H1 (cell line): ENCODE data around the gene PPFIBP2. TPM values are rescaled to one million over a fixed set of nuclear protein-coding genes. Genes with fewer than 3 reads are reported as not detected.

Source experiments
- CTCF ChIA-PET: fragments of 300-600 bp; sonication (Branson Sonifier 250); formaldehyde crosslinking; loops from one replicate; lab custom pipeline; 2021; ENCODE audit not compliant: partially characterized antibody; lab: Charles Lee
- POLR2A ChIA-PET: fragments of 300-600 bp; sonication (Branson Sonifier 250); formaldehyde crosslinking; loops from one replicate; lab custom pipeline; 2021; ENCODE audit warnings: inconsistent platforms; ENCODE audit not compliant: partially characterized antibody; lab: Charles Lee
- DNase-seq, 2 experiments: peaks; one replicate each; pipeline versions ENCODE4 v3.0.0 to v3.0.0-alpha.2; 2010 to 2022; ENCODE audit warnings: low spot score in 2 of 2, low read depth in 1 of 2, mixed read lengths in 1 of 2
- FAIRE-seq: peaks from 2 replicates; lab custom pipeline; 2011; peaks lifted over from hg19 to GRCh38; lab: Jason Lieb, UNC
- H2AFZ ChIP-seq: 2 replicates; pipeline ENCODE4 v1.8.1; 2012; ENCODE audit warnings: low read length, inconsistent platforms
- H2AK5ac ChIP-seq: 2 replicates; pipeline ENCODE4 v1.6.1; 2013; ENCODE audit warnings: low read depth, low read length
- H2BK120ac ChIP-seq: replicated peaks from 2 replicates; pipeline ENCODE3; 2013; ENCODE audit warnings: low read depth, low read length, inconsistent platforms
- H2BK12ac ChIP-seq: 2 replicates; pipeline ENCODE4 v1.6.1; 2013; ENCODE audit warnings: low read depth, low read length
- H2BK15ac ChIP-seq: 2 replicates; pipeline ENCODE4 v1.6.1; 2013; ENCODE audit warnings: low read length
- H2BK20ac ChIP-seq: 2 replicates; pipeline ENCODE4 v1.6.1; 2013; ENCODE audit warnings: low read length
- H2BK5ac ChIP-seq: 2 replicates; pipeline ENCODE4 v1.6.1; 2013; ENCODE audit warnings: low read depth, low read length
- H3K14ac ChIP-seq: 2 replicates; pipeline ENCODE4 v1.6.1; 2013; ENCODE audit warnings: inconsistent platforms; ENCODE audit not compliant: insufficient read length
- H3K18ac ChIP-seq: 2 replicates; pipeline ENCODE4 v1.6.1; 2013; ENCODE audit warnings: low read length; ENCODE audit errors: extremely low read depth
- H3K23ac ChIP-seq: 2 replicates; pipeline ENCODE4 v1.6.1; 2013; ENCODE audit warnings: inconsistent platforms; ENCODE audit not compliant: insufficient read length
- H3K23me2 ChIP-seq: 2 replicates; pipeline ENCODE4 v1.6.1; 2013; ENCODE audit warnings: low read depth, low read length
- H3K27ac ChIP-seq: 2 replicates; pipeline ENCODE4 v1.6.1; 2011; ENCODE audit warnings: low read depth, low read length, inconsistent platforms
- H3K27me3 ChIP-seq, 4 experiments: replicated peaks in 1 of 4; 1 replicate in 1 of 4; 2 replicates in 3 of 4; pipeline versions ENCODE4 v1.6.1 to v1.8.1; 2011 to 2013; ENCODE audit warnings: low read length in 3 of 4, mild to moderate bottlenecking in 3 of 4, inconsistent platforms in 2 of 4, mixed read lengths in 2 of 4, moderate library complexity in 1 of 4; ENCODE audit not compliant: control insufficient read depth in 3 of 4, insufficient read depth in 3 of 4; ENCODE audit errors: extremely low read depth in 1 of 4
- H3K36me3 ChIP-seq, 4 experiments: 2 replicates each; pipeline versions ENCODE4 v1.6.1 to v1.8.1; 2011 to 2013; ENCODE audit warnings: mild to moderate bottlenecking in 4 of 4, low read length in 3 of 4, moderate library complexity in 2 of 4, control low read depth in 1 of 4, inconsistent platforms in 1 of 4; ENCODE audit not compliant: insufficient read depth in 4 of 4, control insufficient read depth in 2 of 4
- H3K4ac ChIP-seq: replicated peaks from 2 replicates; pipeline ENCODE3; 2013; ENCODE audit warnings: low read length, low read depth, mixed read lengths, inconsistent platforms; ENCODE audit not compliant: insufficient read length
- H3K4me1 ChIP-seq, 4 experiments: replicated peaks in 1 of 4; 1 replicate in 1 of 4; 2 replicates in 3 of 4; pipeline versions ENCODE4 v1.6.1 to v1.8.1; 2011 to 2013; ENCODE audit warnings: low read length in 3 of 4, inconsistent platforms in 2 of 4, mixed read lengths in 1 of 4; ENCODE audit not compliant: insufficient read depth in 4 of 4, control insufficient read depth in 3 of 4
- H3K4me2 ChIP-seq, 2 experiments: 2 replicates each; pipeline versions ENCODE4 v1.6.1 to v1.8.1; 2011 to 2013; ENCODE audit warnings: low read depth in 2 of 2, low read length in 2 of 2, control low read depth in 1 of 2, inconsistent platforms in 1 of 2, mild to moderate bottlenecking in 1 of 2; ENCODE audit not compliant: insufficient read depth in 1 of 2
- H3K4me3 ChIP-seq, 4 experiments: fragments of 200-600, 300-600 bp in 1 of 4; sonication (generic), shearing (Covaris generic), sonication (Bioruptor Twin) in 1 of 4; 2 replicates each; pipeline versions ENCODE4 v1.5.1 to v1.8.1; 2011 to 2016; ENCODE audit warnings: low read length in 4 of 4, low read depth in 3 of 4, control low read depth in 2 of 4, inconsistent platforms in 2 of 4, mild to moderate bottlenecking in 2 of 4, mixed read lengths in 1 of 4, moderate library complexity in 1 of 4; ENCODE audit not compliant: insufficient read depth in 2 of 4; ENCODE audit errors: extremely low read depth in 1 of 4
- H3K56ac ChIP-seq: replicated peaks from 2 replicates; pipeline ENCODE3; 2013; ENCODE audit warnings: low read depth, mild to moderate bottlenecking, mixed read lengths, low read length, inconsistent platforms; ENCODE audit not compliant: insufficient read length
- H3K79me1 ChIP-seq: 2 replicates; pipeline ENCODE4 v1.6.1; 2013; ENCODE audit warnings: low read depth, low read length, control low read depth
- H3K79me2 ChIP-seq, 2 experiments: 2 replicates each; pipeline versions ENCODE4 v1.6.1 to v1.8.1; 2012 to 2013; ENCODE audit warnings: low read length in 2 of 2, mild to moderate bottlenecking in 2 of 2, inconsistent platforms in 1 of 2; ENCODE audit not compliant: insufficient read depth in 2 of 2, control insufficient read depth in 1 of 2
- H3K9ac ChIP-seq, 4 experiments: replicated peaks in 1 of 4; 1 replicate in 1 of 4; 2 replicates in 3 of 4; pipeline versions ENCODE4 v1.6.1 to v1.8.1; 2011 to 2013; ENCODE audit warnings: low read depth in 3 of 4, low read length in 3 of 4, control low read depth in 2 of 4, mild to moderate bottlenecking in 2 of 4, moderate library complexity in 2 of 4, inconsistent platforms in 1 of 4; ENCODE audit errors: extremely low read depth in 1 of 4
- H3K9me3 ChIP-seq, 2 experiments: 2 replicates each; pipeline versions ENCODE4 v1.6.1 to v1.8.1; 2012 to 2013; ENCODE audit warnings: mild to moderate bottlenecking in 2 of 2, moderate library complexity in 2 of 2, control low read depth in 1 of 2, inconsistent platforms in 1 of 2, low read depth in 1 of 2, low read length in 1 of 2, mixed read lengths in 1 of 2; ENCODE audit not compliant: insufficient read depth in 2 of 2
- H4K20me1 ChIP-seq, 2 experiments: replicated peaks in 1 of 2; 2 replicates each; pipeline versions ENCODE3 to v1.8.1; 2011 to 2013; ENCODE audit warnings: inconsistent platforms in 2 of 2, low read length in 2 of 2, mild to moderate bottlenecking in 1 of 2; ENCODE audit not compliant: insufficient read depth in 2 of 2, control insufficient read depth in 1 of 2
- H4K5ac ChIP-seq: 2 replicates; pipeline ENCODE4 v1.6.1; 2013; ENCODE audit warnings: low read length, low read depth, mixed read lengths, inconsistent platforms; ENCODE audit not compliant: insufficient read length
- H4K8ac ChIP-seq: 2 replicates; pipeline ENCODE4 v1.8.0; 2013; ENCODE audit warnings: mild to moderate bottlenecking, moderate library complexity, low read length, inconsistent platforms; ENCODE audit not compliant: insufficient read depth; ENCODE audit errors: extremely low read depth
- H4K91ac ChIP-seq: replicated peaks from 2 replicates; pipeline ENCODE3; 2013; ENCODE audit warnings: low read length, mixed read lengths, inconsistent platforms; ENCODE audit not compliant: insufficient read length
- BACH1 ChIP-seq: IDR thresholded peaks from 2 replicates; pipeline ENCODE4 v1.6.1; 2012; ENCODE audit warnings: low read length, improper control_type of control experiment
- CHD1 ChIP-seq: IDR thresholded peaks from 2 replicates; pipeline ENCODE4 v1.6.1; 2012; ENCODE audit warnings: low read depth, low read length, improper control_type of control experiment
- NRF1 ChIP-seq: IDR thresholded peaks from 2 replicates; pipeline ENCODE4 v1.6.1; 2011; ENCODE audit warnings: mild to moderate bottlenecking, low read depth, low read length, improper control_type of control experiment
- SRF ChIP-seq: IDR thresholded peaks from 2 replicates; pipeline ENCODE4 v1.6.1; 2011; ENCODE audit warnings: mild to moderate bottlenecking, low read depth, low read length, moderate library complexity
- WGBS, 2 experiments: shearing (Covaris generic) in 1 of 2; methylation state at CpG; one replicate each; pipeline versions ENCODE4 v1.1.6 to v1.1.7; 2013 to 2015; ENCODE audit warnings: low lambda C conversion rate in 2 of 2, mixed read lengths in 2 of 2, inconsistent platforms in 1 of 2, low coverage in 1 of 2, missing lambda C conversion rate in 1 of 2; ENCODE audit not compliant: insufficient replicate concordance in 2 of 2, insufficient coverage in 1 of 2, insufficient read length in 1 of 2; ENCODE audit errors: extremely low coverage in 1 of 2, missing lambda C conversion rate in 1 of 2; 5-methylcytosine and 5-hydroxymethylcytosine counted together
- polyA plus RNA-seq, 7 experiments: library from polyadenylated mRNA; depleted of rRNA in 3 of 7; stranded (reverse) in 5 of 7; unstranded in 2 of 7; fragments of >200 nt in 5 of 7; fragments of 200-250 nt in 2 of 7; gene quantifications; 1 replicate in 5 of 7; 2 replicates in 1 of 7; 4 replicates in 1 of 7; pipeline versions ENCODE4 v1.2.1 to v1.2.3, GENCODE V29; 2011 to 2013; ENCODE audit warnings: missing spikeins in 2 of 7, mixed read lengths in 2 of 7
- total RNA-seq: library from RNA; stranded (reverse); fragmentation: NEBNext Ultra II Directional; extraction: Animal tissue kit (Norgen Biotek cat#: 25700); gene quantifications from 2 replicates; pipeline ENCODE4 v1.2.1, GENCODE V29; 2021

The PPFIBP2 gene
- total and polyA plus RNA-seq, 2 of the 8 experiments (the other 6 are each of a cell fraction or from before 2014, with no cell fraction given): 5.5 to 9.8 TPM

- Histone ChIP-seq H3K23ac (no peak overlapping the region), H2AFZ (no peak overlapping the region), H3K4me1 (peaks cover 0 to 5% (median 2%) of the 10 kb centered on the region in 4 experiments; a peak in 2 of 7 replicates), H3K23me2 (no peaks in the 10 kb centered on the region), H4K8ac (no peak overlapping the region), H4K20me1 (no peaks in the 10 kb centered on the region), H3K14ac (no peak overlapping the region), H2AK5ac (no peak overlapping the region; the same call in 1 of the 2 replicates), H3K56ac (no peak overlapping the region), H3K27ac (no peak overlapping the region), H3K4me3 (no peak overlapping the region), H2BK120ac (no peak overlapping the region), H4K5ac (no peak overlapping the region), H2BK20ac (no peak overlapping the region), H3K4ac (no peak overlapping the region), H3K9ac (no peak overlapping the region), H2BK5ac (no peak overlapping the region), H3K79me1 (no peaks in the 10 kb centered on the region), H3K4me2 (no peak overlapping the region), H3K18ac (no peak overlapping the region), H3K36me3 (no peaks in the 10 kb centered on the region), H3K79me2 (no peaks in the 10 kb centered on the region), H3K9me3 (no peaks in the 10 kb centered on the region), H4K91ac (no peak overlapping the region), H2BK12ac (no peak overlapping the region), H2BK15ac (no peak overlapping the region), H3K27me3 (peaks cover 0 to 1% (median 0%) of the 10 kb centered on the region in 4 experiments; a peak in 1 of 7 replicates)
- ChIA-PET CTCF (interaction anchor here (1.0 to 1.2 kb wide), 2 partner anchors 8 to 78 kb away, joined by 3 read pairs; partner anchors contain the start of gene OLFML1), POLR2A (interaction anchor here (0.6 kb wide), 1 partner anchor 60 kb away, joined by 3 read pairs; no protein-coding TSS in a partner anchor)
- no peak for FAIRE-seq
- WGBS, 2 experiments: 88% methylated on average over 2 of the region's 2 CpGs; no CpG with 5 or more reads in 1 of the 2 experiments
- TF ChIP-seq NRF1 (no peak), SRF (no peak), CHD1 (no peak), BACH1 (no peak)
- no peak for DNase-seq
Measured at GRCh38 chr11:7493670-7494069, 20.1 kb upstream of the PPFIBP2 start.
